K562 (cell line): ENCODE results near the gene SIGMAR1. TPM values are rescaled to one million over a fixed set of nuclear protein-coding genes. Genes with fewer than 3 reads are reported as not detected.

Experiments
- polyA plus RNA-seq, 8 experiments: library from polyadenylated mRNA; depleted of rRNA in 4 of 8; stranded (reverse) in 5 of 8; unstranded in 3 of 8; fragments of >200 nt; fragmentation: Nextera tagmentation in 2 of 8; fragmentation: Illumina TruSeq in 1 of 8; extraction: Ambion mirVana in 2 of 8; extraction: Trizol in 1 of 8; gene quantifications; 2 replicates each; pipeline versions ENCODE4 v1.2.1 to v1.2.3, GENCODE V29; 2011 to 2014; ENCODE audit warnings: inconsistent platforms in 1 of 8, missing spikeins in 1 of 8
- total RNA-seq, 7 experiments: library from RNA; depleted of rRNA in 6 of 7; stranded (reverse); fragments of >200 nt in 6 of 7; fragmentation: Illumina TruSeq in 2 of 7; extraction: Trizol in 2 of 7; gene quantifications; 2 replicates each; pipeline versions ENCODE4 v1.2.1 to v1.2.3, GENCODE V29; 2011 to 2021; ENCODE audit warnings: low replicate concordance in 1 of 7
- TF ChIP-seq, protein P1 (sequence below), 2 experiments: fragments of 450-650 bp; IDR thresholded peaks; 2 replicates each; pipeline ENCODE4 v1.6.1; 2016; ENCODE audit warnings: mild to moderate bottlenecking in 2 of 2, borderline replicate concordance in 1 of 2, low read depth in 1 of 2, moderate library complexity in 1 of 2

SIGMAR1 gene
- total and polyA plus RNA-seq, 9 of the 15 experiments (the other 6 are each of a cell fraction or from before 2014, with no cell fraction given), result 6.9 to 80.0 (median 35.2) TPM

DNA sequence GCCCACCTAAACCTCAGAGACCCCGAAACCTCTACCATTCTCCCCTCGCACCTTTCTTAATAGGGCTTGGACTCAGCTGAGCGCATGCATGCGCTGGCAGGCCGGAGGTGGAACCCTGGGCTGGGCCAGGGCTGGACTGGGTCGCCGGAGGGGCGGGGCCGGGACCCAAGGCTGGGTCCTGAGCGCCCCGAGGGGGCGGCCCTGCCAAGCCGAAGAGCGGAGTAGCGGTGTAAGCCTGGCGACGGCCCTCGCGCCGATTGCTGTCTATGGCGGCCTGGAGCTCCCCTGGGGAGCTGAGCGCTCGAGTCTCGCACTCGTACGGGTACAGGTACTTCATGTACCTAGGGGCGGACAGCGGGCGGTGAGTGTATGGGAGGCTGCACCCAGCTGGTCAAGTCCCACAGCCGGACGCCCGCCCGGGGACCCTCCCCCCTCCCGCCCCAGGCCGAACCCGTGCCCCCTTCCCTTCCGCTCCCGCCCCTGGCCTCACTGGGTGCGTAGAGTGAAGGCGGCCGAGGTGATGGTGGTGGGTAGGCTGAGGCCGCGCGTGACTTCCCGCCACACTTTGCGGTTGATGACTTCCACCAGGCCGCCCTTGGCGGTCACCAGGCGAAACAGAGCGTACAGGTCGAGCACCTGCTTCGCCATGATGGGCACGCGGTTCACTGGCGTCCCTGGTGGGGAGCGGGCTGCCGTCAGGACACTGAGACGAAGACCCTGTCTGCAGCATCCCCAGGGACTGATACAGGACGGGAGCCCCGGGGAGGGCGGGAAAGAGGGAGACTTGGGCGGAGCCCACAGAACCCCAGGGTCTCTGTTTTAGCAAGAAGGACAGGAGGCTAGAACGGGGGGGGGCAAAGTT lies 14.0 kb downstream of the SIGMAR1 start (continued):
- TF ChIP-seq, protein P1, sequence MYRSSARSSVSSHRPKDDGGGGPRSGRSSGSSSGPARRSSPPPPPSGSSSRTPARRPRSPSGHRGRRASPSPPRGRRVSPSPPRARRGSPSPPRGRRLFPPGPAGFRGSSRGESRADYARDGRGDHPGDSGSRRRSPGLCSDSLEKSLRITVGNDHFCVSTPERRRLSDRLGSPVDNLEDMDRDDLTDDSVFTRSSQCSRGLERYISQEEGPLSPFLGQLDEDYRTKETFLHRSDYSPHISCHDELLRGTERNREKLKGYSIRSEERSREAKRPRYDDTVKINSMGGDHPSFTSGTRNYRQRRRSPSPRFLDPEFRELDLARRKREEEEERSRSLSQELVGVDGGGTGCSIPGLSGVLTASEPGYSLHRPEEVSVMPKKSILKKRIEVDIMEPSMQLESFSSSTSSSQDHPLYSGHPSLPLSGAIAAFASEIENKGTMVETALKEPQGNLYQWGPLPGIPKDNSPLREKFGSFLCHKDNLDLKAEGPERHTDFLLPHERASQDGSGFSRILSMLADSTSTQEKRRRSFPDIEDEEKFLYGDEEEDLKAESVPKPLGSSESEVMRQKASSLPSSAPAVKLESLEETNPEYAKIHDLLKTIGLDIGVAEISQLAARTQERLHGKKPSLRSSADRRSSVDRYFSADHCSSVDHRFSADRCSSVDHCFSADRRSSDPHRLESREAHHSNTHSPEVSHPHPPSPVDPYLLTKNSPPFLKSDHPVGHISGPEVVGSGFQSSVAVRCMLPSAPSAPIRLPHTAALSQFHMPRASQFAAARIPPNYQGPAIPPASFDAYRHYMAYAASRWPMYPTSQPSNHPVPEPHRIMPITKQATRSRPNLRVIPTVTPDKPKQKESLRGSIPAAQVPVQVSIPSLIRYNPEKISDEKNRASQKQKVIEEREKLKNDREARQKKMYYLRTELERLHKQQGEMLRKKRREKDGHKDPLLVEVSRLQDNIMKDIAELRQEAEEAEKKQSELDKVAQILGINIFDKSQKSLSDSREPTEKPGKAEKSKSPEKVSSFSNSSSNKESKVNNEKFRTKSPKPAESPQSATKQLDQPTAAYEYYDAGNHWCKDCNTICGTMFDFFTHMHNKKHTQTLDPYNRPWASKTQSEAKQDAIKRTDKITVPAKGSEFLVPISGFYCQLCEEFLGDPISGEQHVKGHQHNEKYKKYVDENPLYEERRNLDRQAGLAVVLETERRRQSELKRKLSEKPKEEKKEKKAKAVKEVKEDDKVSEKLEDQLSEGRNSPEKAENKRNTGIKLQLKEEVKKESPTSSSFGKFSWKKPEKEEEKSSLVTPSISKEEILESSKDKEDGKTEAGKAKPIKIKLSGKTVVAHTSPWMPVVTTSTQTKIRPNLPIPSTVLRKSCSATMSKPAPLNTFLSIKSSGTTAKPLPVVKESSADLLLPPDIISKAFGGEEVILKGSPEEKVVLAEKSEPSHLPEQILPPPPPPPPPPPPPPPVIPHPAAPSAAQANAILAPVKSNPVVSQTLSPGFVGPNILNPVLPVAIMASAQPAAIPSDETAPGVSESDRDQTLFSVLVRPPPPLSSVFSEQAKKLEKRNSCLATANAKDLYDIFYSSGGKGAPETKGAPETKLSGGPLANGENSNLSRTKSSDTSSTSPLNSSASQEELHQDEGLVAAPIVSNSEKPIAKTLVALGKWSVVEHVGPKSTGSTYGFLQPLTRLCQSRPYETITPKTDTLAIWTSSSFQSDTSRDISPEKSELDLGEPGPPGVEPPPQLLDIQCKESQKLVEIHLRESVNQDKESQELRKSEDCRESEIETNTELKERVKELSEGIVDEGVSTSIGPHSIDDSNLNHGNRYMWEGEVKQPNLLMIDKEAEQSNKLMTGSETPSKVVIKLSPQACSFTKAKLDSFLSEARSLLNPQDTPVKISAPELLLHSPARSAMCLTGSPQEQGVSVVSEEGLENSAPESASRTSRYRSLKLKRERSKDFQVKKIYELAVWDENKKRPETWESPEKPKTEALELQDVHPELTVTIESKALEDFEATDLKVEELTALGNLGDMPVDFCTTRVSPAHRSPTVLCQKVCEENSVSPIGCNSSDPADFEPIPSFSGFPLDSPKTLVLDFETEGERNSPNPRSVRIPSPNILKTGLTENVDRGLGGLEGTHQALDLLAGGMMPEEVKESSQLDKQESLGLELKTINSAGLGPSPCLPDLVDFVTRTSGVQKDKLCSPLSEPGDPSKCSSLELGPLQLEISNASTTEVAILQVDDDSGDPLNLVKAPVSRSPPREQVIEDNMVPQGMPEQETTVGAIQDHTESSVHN (IDR thresholded peaks at IDR 0.05; ENCODE audit: borderline replicate concordance in 1 of 2, low read depth in 1 of 2), result no peak
